A549 (cell line): ENCODE data around the gene CHST11.

ENCODE experiments used
- CBX2 ChIP-seq: fragments of 200-600 bp; sonication (generic); IDR thresholded peaks from 2 replicates; pipeline ENCODE4 v1.6.1; 2016; ENCODE audit warnings: low read depth, mild to moderate bottlenecking, borderline replicate concordance
- CBX8 ChIP-seq: fragments of 200-600 bp; sonication (generic); IDR thresholded peaks from 2 replicates; pipeline ENCODE4 v1.6.1; 2016
- CTCF ChIP-seq: fragments of >200 bp; sonication (Bioruptor Twin); formaldehyde crosslinking; IDR thresholded peaks from 3 replicates; pipeline ENCODE4 v1.5.1; 2016
- EHMT2 ChIP-seq: fragments of 200-600 bp; sonication (generic); IDR thresholded peaks from 2 replicates; pipeline ENCODE4 v1.6.1; 2016; ENCODE audit warnings: antibody characterized with exemption, low read depth, mild to moderate bottlenecking, moderate library complexity
- ESRRA ChIP-seq: fragments of 150-350 bp; IDR thresholded peaks from 2 replicates; pipeline ENCODE4 v1.6.1; 2014; ENCODE audit warnings: mild to moderate bottlenecking, low read length, borderline replicate concordance
- RARB ChIP-seq: fragments of 250-450 bp; sonication (Bioruptor Pico); IDR thresholded peaks from 2 replicates; pipeline ENCODE4 v1.8.0; 2021; ENCODE audit warnings: mild to moderate bottlenecking, moderate library complexity
- RCOR1 ChIP-seq: fragments of 150-350 bp; IDR thresholded peaks from 2 replicates; pipeline ENCODE4 v1.6.1; 2014; ENCODE audit warnings: antibody characterized with exemption, low read length, low read depth
- RFX5 ChIP-seq: fragments of 450-650 bp; IDR thresholded peaks from 2 replicates; pipeline ENCODE4 v1.7.1; 2014; ENCODE audit warnings: antibody characterized with exemption, mild to moderate bottlenecking, moderate library complexity
- ZSCAN20 ChIP-seq: fragments of 250-450 bp; sonication (Bioruptor Pico); IDR thresholded peaks from 2 replicates; pipeline ENCODE4 v1.8.0; 2022; ENCODE audit warnings: mild to moderate bottlenecking, moderate library complexity

GRCh38 chr12:104782296-104782695 lies 325.5 kb downstream of the CHST11 start:
- TF ChIP-seq CTCF (no peak), CBX2 (no peak), RCOR1 (no peak), CBX8 (no peak), ESRRA (no peak), RFX5 (no peak), ZSCAN20 (CRISPR knock-in tag) (no peak), EHMT2 (no peak), RARB (CRISPR knock-in tag) (no peak)
